ENCODE data around the gene CD226.
"Not testable (repeated sequence)": the region's sequence is repeated elsewhere in the genome, so short reads cannot be mapped to it uniquely, and the experiment has no call there.

CD226 gene

DNA sequence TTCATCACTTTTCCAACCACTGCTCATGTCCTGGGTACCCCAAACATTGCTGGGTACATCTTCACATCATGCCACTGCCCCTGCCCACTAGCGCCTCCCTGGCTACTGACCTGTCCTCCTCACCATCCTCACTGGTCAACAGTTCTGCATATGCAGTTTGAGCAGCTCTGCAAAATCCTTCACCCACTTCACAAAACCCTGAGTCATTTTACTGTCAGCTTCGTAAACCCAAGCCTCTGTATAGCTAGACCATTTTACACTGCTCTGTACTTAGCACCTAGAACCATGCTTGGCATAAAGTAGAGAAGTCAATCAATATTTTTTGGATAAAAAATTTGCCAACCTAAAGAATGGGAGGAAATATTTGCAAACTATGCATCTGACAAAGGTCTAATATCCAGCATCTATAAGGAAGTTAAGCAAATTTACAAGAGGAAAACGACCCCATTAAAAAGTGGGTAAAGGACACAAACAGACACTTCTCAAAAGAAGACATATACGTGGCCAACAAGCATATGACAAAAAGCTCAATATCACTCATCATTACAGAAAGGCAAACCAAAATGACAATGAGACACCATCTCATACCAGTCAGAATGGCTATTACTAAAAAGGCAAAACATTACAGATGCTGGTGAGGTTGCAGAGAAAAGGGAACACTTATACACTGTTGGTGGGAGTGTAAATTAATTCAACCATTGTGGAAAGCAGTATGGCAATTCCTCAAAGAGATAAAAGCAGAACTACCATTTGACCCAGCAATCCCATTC, 48.3 kb downstream of the CD226 start:
- not testable (repeated sequence) for DNase-seq

DNA sequence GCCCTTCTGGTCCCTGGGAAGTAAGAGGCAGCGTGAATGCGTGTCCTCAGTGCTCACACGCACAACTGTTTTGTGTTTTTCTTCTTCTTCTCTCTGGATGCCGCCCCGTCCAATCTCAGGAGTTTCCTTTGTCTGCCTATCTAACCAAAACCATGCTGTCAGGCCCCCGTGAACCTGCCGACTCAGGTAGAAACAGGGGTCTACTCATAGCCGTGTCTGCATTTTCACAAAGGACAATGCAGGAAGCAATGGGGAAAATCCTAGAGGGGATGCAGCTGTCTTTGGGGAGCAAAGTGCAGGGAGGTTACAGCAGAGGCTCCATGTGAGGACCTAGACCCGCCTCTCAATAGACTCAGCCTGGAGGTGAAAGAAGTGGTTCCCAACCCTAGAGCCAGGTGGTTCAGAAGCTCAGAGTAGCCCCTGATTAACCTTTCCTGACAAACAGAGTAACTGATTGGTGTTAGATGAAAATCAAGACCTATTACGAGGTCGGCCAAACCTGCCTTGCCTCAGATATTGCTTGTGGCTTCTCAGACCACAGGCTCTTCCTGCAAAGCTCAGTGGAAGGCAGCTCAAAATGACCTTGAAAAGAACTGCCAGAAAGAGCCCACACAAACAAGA, 49.3 kb downstream of the CD226 start:
- peak; percentile 19 for DNase-seq

GRCh38 chr18:69897397-69898108, 50.1 kb downstream of the CD226 start:
- peak; percentile 25 for DNase-seq

DNA sequence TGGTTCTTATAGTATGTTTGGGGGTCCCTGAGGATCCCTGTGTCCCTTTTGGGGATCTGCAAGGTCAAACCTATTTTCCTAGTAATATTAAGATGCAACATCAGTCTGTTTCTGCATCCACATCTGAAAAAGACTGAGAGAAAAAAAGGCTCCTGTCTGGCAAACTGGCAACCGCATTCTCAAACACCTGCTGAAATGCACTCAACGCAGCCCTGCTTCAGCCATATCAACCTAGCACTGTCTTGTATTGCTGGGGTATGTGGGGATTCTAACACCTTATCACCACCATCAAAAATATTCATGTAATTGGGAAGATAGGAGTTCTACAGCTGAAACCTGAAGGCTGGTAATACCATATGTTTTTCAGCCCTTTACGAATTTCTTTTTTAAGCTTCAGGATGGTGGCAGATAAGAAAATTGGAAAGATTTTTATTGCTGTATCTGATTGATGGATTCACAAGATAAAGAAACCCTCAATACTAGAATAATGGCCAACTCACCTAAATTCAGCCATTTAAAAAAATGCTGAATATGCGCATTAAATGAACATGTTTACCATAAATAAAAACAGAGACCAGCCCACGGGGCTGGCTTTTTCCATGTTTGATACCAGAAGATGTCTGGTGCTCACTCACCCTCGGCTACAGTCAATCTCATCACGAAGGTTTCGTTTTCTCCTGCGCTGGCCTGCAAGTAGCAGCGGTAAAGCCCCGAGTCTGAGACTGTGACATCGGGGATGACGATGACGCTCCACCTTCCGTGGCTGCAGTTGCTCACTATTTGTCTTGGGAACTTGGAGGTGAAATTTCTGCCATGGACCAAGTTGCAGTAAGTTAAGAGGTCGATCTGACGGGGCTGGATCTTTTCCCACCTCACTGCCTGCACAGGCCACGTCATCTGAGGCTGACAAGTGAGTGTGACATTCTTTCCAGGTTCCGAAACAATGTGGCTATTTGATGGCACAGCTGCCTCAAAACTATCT, 52.3 kb downstream of the CD226 start:
- no peak for DNase-seq

- no peak for DNase-seq
Observed at GRCh38 chr18:69894467-69894866, 53.2 kb downstream of the CD226 start.

- no peak for DNase-seq
Observed at GRCh38 chr18:69890558-69890957, 57.1 kb downstream of the CD226 start.

- no peak for DNase-seq
Observed at GRCh38 chr18:69889009-69889408, 58.7 kb downstream of the CD226 start.

- no peak for DNase-seq
Observed at GRCh38 chr18:69887256-69887655, 60.4 kb downstream of the CD226 start.

GRCh38 chr18:69885841-69886531, 61.7 kb downstream of the CD226 start:
- DNase-seq, result no peak

DNA sequence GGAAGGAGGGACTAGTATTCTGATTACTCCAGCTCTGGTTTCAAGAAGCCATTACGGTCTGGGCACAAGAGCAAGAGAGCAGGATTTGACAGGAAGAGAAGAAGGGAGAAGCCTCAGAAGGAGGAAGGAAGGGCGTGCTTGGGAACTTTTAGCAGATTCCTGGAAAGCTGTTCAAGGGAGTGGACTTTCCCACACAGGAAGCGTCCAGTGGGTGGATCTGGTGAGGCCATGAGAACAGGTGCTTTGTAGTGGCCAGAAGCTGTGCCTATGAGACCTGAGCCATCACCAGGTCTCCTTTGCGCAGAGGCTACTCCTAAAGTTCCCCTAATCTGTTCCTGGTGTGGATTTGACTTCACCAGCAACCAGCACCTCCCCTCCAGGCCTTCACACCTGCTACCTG, 62.3 kb downstream of the CD226 start:
- DNase-seq, result no peak

- DNase-seq, result no peak
Observed at GRCh38 chr18:69883781-69884180, 63.9 kb downstream of the CD226 start.

DNA sequence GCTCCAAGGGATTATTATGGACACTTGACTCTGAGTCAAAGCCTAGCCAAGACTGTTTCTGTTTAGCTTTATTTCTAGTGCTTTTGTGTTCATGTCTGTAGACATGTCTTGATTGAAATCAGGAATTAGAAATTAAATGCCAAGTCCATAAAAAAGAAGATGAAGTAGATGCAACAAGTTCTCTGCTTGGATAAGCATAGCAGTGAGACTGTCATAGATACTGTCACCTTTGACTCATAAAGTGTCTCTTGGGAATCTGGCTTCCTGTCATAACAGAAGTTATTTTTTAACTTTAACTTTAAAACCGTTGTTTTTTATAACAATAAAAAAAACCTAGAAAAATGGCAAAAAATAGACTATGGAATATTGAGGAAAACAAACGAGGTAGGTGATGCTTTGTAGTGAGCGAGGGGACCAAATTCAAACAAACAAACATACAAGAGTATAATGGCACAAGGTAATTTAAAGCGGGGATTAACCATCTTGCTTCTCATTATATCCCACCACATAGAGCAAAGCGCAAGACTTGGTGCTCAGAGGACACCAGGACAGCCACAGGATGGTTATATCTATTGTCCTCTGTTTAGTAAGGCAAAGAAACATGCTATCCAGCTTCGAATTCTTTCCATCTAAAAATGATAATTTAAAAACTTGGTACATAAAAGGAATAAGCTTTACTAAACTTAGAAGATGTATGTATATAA, 64.6 kb downstream of the CD226 start:
- no peak for DNase-seq

DNA sequence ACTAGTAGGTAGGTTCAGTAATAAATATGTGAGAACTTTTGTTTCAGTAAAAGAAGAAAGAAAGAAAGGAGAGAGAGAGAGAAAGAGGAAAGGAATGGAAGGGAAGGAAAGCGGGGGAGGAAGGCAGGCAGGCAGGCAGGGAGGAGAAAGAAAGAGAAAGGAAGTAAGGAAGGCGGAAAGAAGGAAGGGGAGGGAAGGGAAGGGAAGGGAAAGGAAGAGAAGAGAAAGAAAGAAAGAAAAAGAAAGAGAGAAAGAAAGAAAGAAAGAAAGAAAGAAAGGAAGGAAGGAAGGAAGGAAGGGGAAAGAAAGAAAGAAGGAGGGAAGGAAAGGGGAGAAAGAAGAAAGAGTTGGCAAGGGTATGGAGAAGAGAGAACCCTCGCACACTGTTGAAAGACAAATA, 67.6 kb downstream of the CD226 start:
- DNase-seq, result no peak

- DNase-seq, result not testable (repeated sequence)
Observed at GRCh38 chr18:69879051-69879450, 68.6 kb downstream of the CD226 start.

DNA sequence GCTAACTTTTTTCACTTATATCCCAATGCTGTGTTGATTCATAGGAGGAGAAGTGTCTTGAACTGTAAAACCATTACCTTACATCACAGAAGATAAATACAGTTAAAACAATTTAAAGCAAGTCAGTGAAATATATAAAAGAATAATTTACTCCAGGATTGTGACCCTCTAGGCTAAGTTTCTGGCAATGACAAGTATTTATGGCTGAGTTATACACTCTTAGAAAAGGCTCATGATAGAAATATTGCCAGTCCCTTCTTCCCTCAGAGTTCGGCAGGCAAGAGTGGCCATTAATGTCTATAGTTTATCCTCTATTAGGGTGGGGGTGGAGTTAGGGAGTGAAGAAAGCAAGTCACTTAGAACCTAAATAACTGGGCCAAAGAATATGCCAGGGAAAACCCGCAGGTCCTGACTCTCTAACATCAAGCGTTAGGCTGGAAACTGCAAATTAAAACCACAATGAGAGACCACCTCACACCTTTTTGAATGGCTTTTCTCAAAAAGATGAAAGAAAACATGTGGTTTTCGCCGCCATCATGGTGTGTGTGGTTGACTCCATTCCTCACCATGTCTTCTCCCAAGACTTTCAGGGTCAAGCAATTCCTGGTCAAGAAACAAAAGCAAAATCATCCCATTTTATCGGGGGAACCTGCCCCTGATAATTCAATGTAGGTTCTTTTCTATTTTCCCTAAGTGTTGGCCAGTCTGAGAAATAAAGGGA, 69.3 kb downstream of the CD226 start:
- no peak for DNase-seq

DNA sequence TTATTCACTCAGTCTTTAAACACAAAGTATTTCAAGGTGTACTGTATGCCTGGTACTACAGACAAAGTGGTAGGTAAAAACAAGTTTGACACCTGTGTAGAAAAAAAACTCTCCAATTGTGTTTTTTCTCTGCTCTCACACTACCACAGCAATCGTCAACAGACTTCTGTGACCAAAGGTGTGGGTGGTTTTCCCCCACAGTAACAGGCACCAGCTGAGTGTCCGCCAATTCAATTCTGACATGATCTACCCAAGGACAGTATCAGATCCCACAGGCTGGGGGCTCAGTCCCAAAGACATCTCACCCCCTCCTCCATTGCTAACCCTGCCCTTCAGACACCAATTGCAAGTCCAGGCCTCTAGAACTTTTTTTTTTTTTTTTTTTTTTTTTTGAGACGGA, 71.2 kb downstream of the CD226 start:
- no peak for DNase-seq

GRCh38 chr18:69874058-69874457, 73.6 kb downstream of the CD226 start:
- no peak for DNase-seq

- DNase-seq, result no peak
Observed at GRCh38 chr18:69872661-69873060, 75.0 kb downstream of the CD226 start.

- DNase-seq, result no peak
Observed at GRCh38 chr18:69871363-69871762, 76.3 kb downstream of the CD226 start.

GRCh38 chr18:69870736-69871135, 76.9 kb downstream of the CD226 start:
- DNase-seq, result no peak

DNA sequence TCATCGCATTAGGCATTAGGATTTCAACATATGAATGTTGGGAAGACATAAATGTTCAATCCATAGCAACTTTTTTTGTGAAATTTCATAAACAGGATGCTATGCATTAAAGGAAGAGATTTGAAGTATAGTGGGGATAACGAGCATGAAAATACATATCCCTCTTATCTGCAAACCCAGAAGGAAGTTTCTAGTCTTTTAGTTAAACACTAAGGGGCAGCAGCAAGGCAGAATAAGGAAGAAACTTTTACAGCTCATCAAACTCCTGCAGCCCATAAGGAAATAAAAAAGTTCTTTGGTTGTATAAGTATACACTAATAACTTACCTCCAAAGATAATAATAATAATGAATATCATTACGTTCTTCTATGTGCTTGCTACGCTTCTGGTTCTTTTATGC, 81.5 kb downstream of the CD226 start:
- no peak for DNase-seq
